Stomach (tissue), 9 donors: ENCODE results near the gene WBP2NL. TPM values are rescaled to one million over a fixed set of nuclear protein-coding genes. Genes with fewer than 3 reads are reported as not detected.

Source experiments
- DNase-seq, 2 donors: peaks; one replicate each; pipeline versions ENCODE4 v3.0.0 to v3.0.0-alpha.2; 2013 to 2019
- H3K27ac ChIP-seq, 5 donors: fragments of 200-600 bp in 4 of 5; sonication (generic) in 4 of 5; one replicate each; pipeline ENCODE4 v1.5.1; 2013 to 2019; ENCODE audit warnings: mild to moderate bottlenecking in 1 of 5, moderate library complexity in 1 of 5
- H3K27me3 ChIP-seq, 3 donors: fragments of 200-600 bp; sonication (generic); one replicate each; pipeline ENCODE4 v1.5.1; 2017 to 2019; ENCODE audit warnings: mixed run types in 1 of 3
- H3K36me3 ChIP-seq, 4 donors: fragments of 200-600 bp; sonication (generic); 1 replicate in 3 of 4; 2 replicates in 1 of 4; pipeline ENCODE4 v1.5.1; 2016 to 2019
- H3K4me1 ChIP-seq, 4 donors: fragments of 200-600 bp; sonication (generic); one replicate each; pipeline ENCODE4 v1.5.1; 2016 to 2019
- H3K4me3 ChIP-seq, 4 donors: fragments of 200-600 bp; sonication (generic) in 3 of 4; one replicate each; pipeline ENCODE4 v1.5.1; 2016 to 2019; ENCODE audit warnings: mild to moderate bottlenecking in 1 of 4
- H3K9me3 ChIP-seq, 4 donors: fragments of 200-600 bp; sonication (generic); one replicate each; pipeline ENCODE4 v1.5.1; 2016 to 2019
- EP300 ChIP-seq: sonication (generic); formaldehyde crosslinking; IDR thresholded peaks from one replicate; pipeline ENCODE4 v1.6.1; 2017; ENCODE audit warnings: antibody characterized with exemption
- POLR2A ChIP-seq, 4 donors: fragments of 450-650 bp; IDR thresholded peaks; one replicate each; pipeline ENCODE4 v1.6.1; 2016; ENCODE audit warnings: antibody characterized with exemption in 4 of 4, control low read depth in 2 of 4, mild to moderate bottlenecking in 1 of 4, moderate library complexity in 1 of 4
- POLR2AphosphoS5 ChIP-seq, 3 donors: sonication (generic); formaldehyde crosslinking; IDR thresholded peaks; one replicate each; pipeline ENCODE4 v1.6.1; 2016; ENCODE audit warnings: antibody characterized with exemption in 3 of 3
- WGBS, 5 donors: extraction: QIAGEN DNeasy Blood & Tissue Kit in 3 of 5; methylation state at CpG; one replicate each; pipeline versions ENCODE4 v1.1.5 to v1.1.7; 2013 to 2018; 5-methylcytosine and 5-hydroxymethylcytosine counted together
- intact Hi-C: fragments of 100-400 bp; cut with DNase I; formaldehyde crosslinking; loops from one replicate; pipeline ENCODE4 v1.15.1; 2023; ENCODE audit warnings: low total_unique reads
- polyA plus RNA-seq, 3 donors: library from polyadenylated mRNA; stranded (reverse); fragments of 200-250 nt; gene quantifications; one replicate each; pipeline ENCODE4 v1.2.3, GENCODE V29; 2013
- total RNA-seq, 5 donors: library from RNA; depleted of rRNA; stranded (reverse); fragments of >200 nt; gene quantifications; one replicate each; pipeline versions ENCODE4 v1.1.0 to v1.2.3, GENCODE V29; 2014 to 2016
- TF ChIP-seq, protein P1 (sequence below), 7 experiments: fragments of 450-650 bp in 4 of 7; fragments of 200-600 bp in 3 of 7; sonication (generic) in 3 of 7; IDR thresholded peaks; one replicate each; pipeline ENCODE4 v1.5.1; 2016 to 2019; ENCODE audit warnings: antibody characterized with exemption in 7 of 7, control low read depth in 2 of 7, mild to moderate bottlenecking in 1 of 7
- donor health status: healthy with polysubstance abuse.
- donor health status: Bipolar disorder and iron deficiency.
- donor health status: healthy.

WBP2NL gene
- total and polyA plus RNA-seq, 8 donors, result 1.2 to 4.8 (median 1.2) TPM; not detected in 3

DNA sequence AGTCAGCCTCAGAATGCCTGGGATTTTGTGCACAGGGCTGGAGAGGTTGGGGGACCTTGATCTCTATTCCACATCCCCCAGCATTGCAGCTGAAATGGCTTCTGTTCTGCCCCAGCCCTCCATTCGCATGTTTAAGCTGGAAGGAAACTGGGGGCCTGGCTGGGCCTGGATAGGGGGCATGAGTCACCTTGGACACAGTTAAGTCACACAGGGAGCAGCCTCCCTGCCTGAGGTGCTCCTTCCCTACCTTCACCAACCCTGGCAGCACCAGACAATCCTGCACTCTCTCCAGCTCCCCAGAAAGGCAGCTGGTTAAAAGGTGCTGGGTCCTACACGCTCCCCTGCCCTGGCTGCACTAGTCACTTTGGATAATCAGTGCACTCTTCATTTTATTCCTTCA lies 45.9 kb upstream of the WBP2NL start:
- TF ChIP-seq POLR2A (IDR thresholded peaks at IDR 0.05) (no peak), EP300 (no peak), POLR2AphosphoS5 (IDR thresholded peaks at IDR 0.05) (no peak)
- TF ChIP-seq, protein P1, sequence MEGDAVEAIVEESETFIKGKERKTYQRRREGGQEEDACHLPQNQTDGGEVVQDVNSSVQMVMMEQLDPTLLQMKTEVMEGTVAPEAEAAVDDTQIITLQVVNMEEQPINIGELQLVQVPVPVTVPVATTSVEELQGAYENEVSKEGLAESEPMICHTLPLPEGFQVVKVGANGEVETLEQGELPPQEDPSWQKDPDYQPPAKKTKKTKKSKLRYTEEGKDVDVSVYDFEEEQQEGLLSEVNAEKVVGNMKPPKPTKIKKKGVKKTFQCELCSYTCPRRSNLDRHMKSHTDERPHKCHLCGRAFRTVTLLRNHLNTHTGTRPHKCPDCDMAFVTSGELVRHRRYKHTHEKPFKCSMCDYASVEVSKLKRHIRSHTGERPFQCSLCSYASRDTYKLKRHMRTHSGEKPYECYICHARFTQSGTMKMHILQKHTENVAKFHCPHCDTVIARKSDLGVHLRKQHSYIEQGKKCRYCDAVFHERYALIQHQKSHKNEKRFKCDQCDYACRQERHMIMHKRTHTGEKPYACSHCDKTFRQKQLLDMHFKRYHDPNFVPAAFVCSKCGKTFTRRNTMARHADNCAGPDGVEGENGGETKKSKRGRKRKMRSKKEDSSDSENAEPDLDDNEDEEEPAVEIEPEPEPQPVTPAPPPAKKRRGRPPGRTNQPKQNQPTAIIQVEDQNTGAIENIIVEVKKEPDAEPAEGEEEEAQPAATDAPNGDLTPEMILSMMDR (IDR thresholded peaks at IDR 0.05), result no peak
- peaks cover 0 to 18% (median 0%) of the 10 kb centered on the region in 3 donors for H3K27me3 ChIP-seq
- H3K36me3 ChIP-seq, result no peaks in the 10 kb centered on the region
- H3K9me3 ChIP-seq, result no peaks in the 10 kb centered on the region
- intact Hi-C loops, result no loop called here
- no peak overlapping the region for H3K4me3 ChIP-seq
- H3K27ac ChIP-seq, result no peak overlapping the region
- WGBS, 5 donors, result 84 to 94% (median 88%) methylated on average over 2 of the region's 2 CpGs
- H3K4me1 ChIP-seq, result peaks cover under 1 to 7% (median 5%) of the 10 kb centered on the region in 4 donors
- DNase-seq, result no peak

DNA sequence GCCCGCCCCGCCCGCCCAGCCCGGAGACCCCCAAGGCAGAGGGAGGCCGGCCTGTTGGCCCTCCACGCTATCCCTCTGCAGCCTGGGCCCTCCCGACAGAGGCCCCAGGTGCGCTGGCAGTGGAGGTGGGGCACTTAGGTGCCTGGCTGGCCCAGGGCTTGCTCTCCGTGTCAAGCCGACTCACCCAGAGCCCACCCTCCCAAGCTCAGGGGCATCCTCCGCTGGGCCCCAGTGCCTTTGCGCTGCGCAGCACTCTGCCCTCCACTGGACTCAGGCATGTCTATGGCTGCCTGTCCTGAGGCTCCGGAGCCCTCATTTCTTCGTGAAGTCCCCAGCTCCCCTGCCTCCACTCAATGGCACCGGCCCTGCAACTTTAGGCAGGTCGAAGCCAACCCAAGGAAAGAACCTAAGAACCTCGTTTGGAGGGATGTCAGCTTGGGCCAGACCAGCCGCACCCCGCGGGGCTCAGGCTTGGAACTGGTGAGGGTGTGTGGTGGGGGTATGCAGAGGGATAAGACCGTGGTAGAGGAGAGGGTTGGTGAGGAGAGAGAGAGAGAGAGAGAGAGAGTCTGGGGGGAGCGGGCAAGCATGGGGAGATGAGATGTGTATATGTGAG lies 40.5 kb upstream of the WBP2NL start:
- Histone ChIP-seq H3K36me3 (no peaks in the 10 kb centered on the region), H3K9me3 (no peaks in the 10 kb centered on the region), H3K27ac (no peak overlapping the region), H3K4me1 (peaks cover 4 to 21% (median 12%) of the 10 kb centered on the region in 4 donors), H3K4me3 (peak overlapping the region; percentile 30 to 47 (median 34)), H3K27me3 (peaks cover 0 to 13% (median 0%) of the 10 kb centered on the region in 3 donors)
- WGBS, 5 donors, result 42 to 70% (median 52%) methylated on average over 15 to 23 of the region's 23 CpGs
- TF ChIP-seq, protein P1 (IDR thresholded peaks at IDR 0.05), result peak in 1 of 7 experiments; percentile 30
- TF ChIP-seq POLR2AphosphoS5 (IDR thresholded peaks at IDR 0.05), result no peak
- intact Hi-C loops, result no loop called here
- no peak for DNase-seq

DNA sequence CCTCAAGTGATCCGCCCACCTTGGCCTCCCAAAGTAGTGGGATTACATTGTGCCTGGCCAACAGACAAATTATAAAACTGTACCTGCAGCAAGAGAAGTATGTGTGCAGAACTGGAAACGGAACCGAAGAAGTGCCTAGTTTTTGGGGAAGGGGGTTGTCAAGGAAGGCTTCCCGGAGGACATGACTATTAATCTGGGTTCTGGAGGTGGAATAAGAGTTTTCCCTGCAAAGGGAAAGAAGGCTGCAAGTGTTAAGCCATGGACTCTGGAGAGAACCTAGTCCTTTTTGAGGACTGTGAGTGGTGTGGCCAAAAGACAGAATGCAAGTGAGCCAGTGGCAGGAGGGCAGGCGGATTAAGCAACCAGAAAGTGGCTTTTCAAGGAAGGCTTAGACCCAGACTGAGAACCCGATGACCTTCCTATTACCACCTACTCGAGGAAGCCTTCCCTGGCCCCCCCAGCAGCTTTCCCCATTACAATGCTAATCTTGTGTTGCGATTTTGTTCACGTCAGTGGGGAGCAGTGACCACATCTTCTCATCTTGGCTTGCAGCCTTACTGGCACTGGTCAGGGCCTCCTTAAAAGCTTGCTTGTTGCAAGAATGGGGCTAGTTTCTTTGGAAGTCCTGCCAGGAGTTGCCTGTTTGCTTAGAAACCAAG lies 35.0 kb upstream of the WBP2NL start:
- intact Hi-C loops, result no loop called here
- peak; percentile 41 to 65 for DNase-seq
- 50 to 64% (median 59%) methylated on average over 9 of the region's 9 CpGs for WGBS, 5 donors
- no peak overlapping the region for H3K4me3 ChIP-seq
- peak overlapping the region in 4 of 5 donors; percentile 14 to 41 (median 34) for H3K27ac ChIP-seq
- peaks cover 0 to 28% (median 14%) of the 10 kb centered on the region in 4 donors for H3K4me1 ChIP-seq
- H3K36me3 ChIP-seq, result no peaks in the 10 kb centered on the region
- no peaks in the 10 kb centered on the region for H3K9me3 ChIP-seq
- TF ChIP-seq POLR2A (IDR thresholded peaks at IDR 0.05) (no peak), POLR2AphosphoS5 (IDR thresholded peaks at IDR 0.05) (peak in 1 of 3 donors; percentile 18)
- H3K27me3 ChIP-seq, result no peaks in the 10 kb centered on the region

DNA sequence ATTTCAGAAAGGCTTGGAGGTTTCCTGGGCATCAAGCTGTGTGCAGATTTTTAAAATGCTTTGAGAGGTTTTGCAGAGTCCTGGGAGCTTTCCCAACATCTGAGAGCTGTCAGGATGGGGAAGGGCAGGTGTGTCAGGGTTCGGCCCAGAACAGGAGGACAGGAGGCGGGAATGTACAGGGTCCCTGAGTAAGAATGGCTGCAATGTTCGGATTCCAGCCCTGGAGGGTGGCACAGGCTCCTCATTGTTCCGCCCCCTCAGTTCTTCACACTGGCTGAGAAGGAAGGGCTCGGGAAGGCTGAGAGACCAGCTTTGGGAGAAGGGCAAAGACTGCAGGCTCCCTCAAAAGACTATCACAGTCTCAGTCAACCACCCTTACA lies 34.5 kb upstream of the WBP2NL start:
- Histone ChIP-seq H3K36me3 (no peaks in the 10 kb centered on the region), H3K4me1 (peaks cover 0 to 28% (median 14%) of the 10 kb centered on the region in 4 donors), H3K27ac (peak overlapping the region in 4 of 5 donors; percentile 14 to 41 (median 34)), H3K27me3 (no peaks in the 10 kb centered on the region), H3K9me3 (no peaks in the 10 kb centered on the region), H3K4me3 (no peak overlapping the region)
- WGBS, 5 donors, result 36 to 51% (median 39%) methylated on average over 5 of the region's 5 CpGs
- no peak for DNase-seq
- TF ChIP-seq POLR2A (IDR thresholded peaks at IDR 0.05) (no peak), EP300 (no peak), POLR2AphosphoS5 (IDR thresholded peaks at IDR 0.05) (no peak)
- TF ChIP-seq, protein P1 (IDR thresholded peaks at IDR 0.05), result no peak
- intact Hi-C loops, result no loop called here

DNA sequence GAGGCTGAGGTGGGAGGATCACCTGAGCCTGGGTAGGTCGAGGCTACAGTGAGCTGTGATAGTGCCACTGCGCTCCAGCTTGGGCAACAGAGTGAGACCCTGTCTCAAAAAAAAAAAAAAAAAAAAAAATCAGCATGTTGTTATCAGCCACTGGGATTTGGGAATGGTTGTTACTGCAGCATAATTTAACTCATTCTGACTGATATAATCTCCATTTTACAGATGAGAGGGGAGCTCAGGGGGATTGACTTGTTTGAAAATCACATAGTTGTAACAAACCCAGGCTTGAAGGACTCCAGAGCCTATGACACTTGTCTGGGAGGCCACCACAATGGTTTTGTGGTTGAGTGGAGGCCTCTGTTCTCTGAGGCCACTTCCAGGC lies 32.4 kb upstream of the WBP2NL start:
- Histone ChIP-seq H3K36me3 (no peaks in the 10 kb centered on the region), H3K27ac (no peak overlapping the region), H3K4me1 (peaks cover 0 to 16% (median 10%) of the 10 kb centered on the region in 4 donors), H3K9me3 (no peaks in the 10 kb centered on the region), H3K4me3 (no peak overlapping the region), H3K27me3 (peaks cover 0 to 20% (median 0%) of the 10 kb centered on the region in 3 donors)
- intact Hi-C loops, result no loop called here
- 91 to 100% (median 100%) methylated on average over 2 of the region's 2 CpGs for WGBS, 5 donors
- no peak for DNase-seq
- TF ChIP-seq POLR2A (IDR thresholded peaks at IDR 0.05) (no peak), EP300 (no peak)
- TF ChIP-seq, protein P1 (IDR thresholded peaks at IDR 0.05), result no peak
